ENCODE measurements around the gene VPS9D1. TPM values are rescaled to one million over a fixed set of nuclear protein-coding genes. Genes with fewer than 3 reads are reported as not detected.
A peak's percentile ranks its signal among the peaks of the same experiment; 100 is the strongest.

VPS9D1 gene
- total RNA-seq, 1 donor from 2014 or later = 17.3 TPM

DNA sequence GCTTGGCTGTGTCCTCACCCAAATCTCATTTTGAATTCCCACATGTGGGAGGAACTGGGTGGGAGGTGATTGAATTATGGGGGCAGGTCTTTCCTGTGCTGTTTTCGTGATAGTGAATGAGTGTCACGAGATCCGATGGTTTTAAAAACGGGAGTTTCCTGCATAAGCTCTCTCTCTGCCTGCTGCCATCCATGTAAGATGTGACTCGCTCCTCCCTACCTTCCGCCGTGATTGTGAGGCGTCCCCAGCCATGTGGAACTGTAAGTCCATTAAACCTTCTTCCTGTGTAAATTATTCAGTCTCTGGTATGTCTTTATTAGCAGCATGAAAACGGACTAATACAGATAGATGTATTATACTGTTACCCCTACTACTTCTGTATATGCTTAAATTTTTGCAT lies 59.5 kb downstream of the VPS9D1 start:
- no peaks in the 10 kb centered on the region for H3K9me3 Mint-ChIP-seq
- H3K27me3 Mint-ChIP-seq = no peaks in the 10 kb centered on the region
- peak overlapping the region; percentile 24 for H3K4me3 Mint-ChIP-seq
- peaks cover 34% of the 10 kb centered on the region for H3K36me3 Mint-ChIP-seq
- DNase-seq (ENCODE audit: extremely low spot score, unreplicated experiment) = no peak
- TF ChIP-seq, protein P1, sequence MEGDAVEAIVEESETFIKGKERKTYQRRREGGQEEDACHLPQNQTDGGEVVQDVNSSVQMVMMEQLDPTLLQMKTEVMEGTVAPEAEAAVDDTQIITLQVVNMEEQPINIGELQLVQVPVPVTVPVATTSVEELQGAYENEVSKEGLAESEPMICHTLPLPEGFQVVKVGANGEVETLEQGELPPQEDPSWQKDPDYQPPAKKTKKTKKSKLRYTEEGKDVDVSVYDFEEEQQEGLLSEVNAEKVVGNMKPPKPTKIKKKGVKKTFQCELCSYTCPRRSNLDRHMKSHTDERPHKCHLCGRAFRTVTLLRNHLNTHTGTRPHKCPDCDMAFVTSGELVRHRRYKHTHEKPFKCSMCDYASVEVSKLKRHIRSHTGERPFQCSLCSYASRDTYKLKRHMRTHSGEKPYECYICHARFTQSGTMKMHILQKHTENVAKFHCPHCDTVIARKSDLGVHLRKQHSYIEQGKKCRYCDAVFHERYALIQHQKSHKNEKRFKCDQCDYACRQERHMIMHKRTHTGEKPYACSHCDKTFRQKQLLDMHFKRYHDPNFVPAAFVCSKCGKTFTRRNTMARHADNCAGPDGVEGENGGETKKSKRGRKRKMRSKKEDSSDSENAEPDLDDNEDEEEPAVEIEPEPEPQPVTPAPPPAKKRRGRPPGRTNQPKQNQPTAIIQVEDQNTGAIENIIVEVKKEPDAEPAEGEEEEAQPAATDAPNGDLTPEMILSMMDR (conservative IDR thresholded peaks at IDR 0.05) = no peak
- peaks cover 7% of the 10 kb centered on the region for H3K4me1 Mint-ChIP-seq (ENCODE audit: unreplicated experiment)
- H3K27ac Mint-ChIP-seq = no peak overlapping the region

DNA sequence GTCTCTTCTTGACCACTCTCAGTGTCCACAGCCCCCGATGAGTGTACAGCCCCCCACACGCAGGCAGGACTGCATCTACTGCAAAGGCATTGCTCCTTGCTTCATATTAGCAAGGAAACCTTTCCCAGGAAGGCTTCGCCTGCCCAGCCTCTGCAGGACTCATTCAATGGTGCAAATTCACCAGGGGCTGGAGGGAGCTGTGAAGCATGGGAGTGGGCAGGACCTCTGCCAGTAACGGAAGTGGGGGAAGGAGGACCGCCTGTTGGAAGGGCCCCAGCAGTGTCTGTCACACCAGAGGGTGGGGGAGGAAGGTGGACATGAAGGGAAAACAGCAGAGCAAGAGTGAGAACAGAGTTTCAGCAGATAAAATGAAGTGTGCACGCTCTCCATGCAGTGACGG lies 60.6 kb downstream of the VPS9D1 start:
- DNase-seq (ENCODE audit: extremely low spot score, unreplicated experiment) = no peak
- TF ChIP-seq, protein P1 (conservative IDR thresholded peaks at IDR 0.05) = no peak
- Mint-ChIP-seq H3K27me3 (no peaks in the 10 kb centered on the region), H3K27ac (no peak overlapping the region), H3K36me3 (peaks cover 33% of the 10 kb centered on the region), H3K9me3 (no peaks in the 10 kb centered on the region), H3K4me3 (peak overlapping the region; percentile 45), H3K4me1 (ENCODE audit: unreplicated experiment) (peaks cover 7% of the 10 kb centered on the region)

GRCh38 chr16:89658221-89658879 lies 62.3 kb downstream of the VPS9D1 start:
- no peaks in the 10 kb centered on the region for H3K27me3 Mint-ChIP-seq
- DNase-seq (ENCODE audit: extremely low spot score, unreplicated experiment) = no peak
- H3K9me3 Mint-ChIP-seq = no peaks in the 10 kb centered on the region
- H3K27ac Mint-ChIP-seq = peak overlapping the region; percentile 82
- H3K36me3 Mint-ChIP-seq = peaks cover 24% of the 10 kb centered on the region
- H3K4me1 Mint-ChIP-seq (ENCODE audit: unreplicated experiment) = peaks cover 12% of the 10 kb centered on the region
- peak overlapping the region; percentile 92 for H3K4me3 Mint-ChIP-seq
- TF ChIP-seq, protein P1 (conservative IDR thresholded peaks at IDR 0.05) = no peak

DNA sequence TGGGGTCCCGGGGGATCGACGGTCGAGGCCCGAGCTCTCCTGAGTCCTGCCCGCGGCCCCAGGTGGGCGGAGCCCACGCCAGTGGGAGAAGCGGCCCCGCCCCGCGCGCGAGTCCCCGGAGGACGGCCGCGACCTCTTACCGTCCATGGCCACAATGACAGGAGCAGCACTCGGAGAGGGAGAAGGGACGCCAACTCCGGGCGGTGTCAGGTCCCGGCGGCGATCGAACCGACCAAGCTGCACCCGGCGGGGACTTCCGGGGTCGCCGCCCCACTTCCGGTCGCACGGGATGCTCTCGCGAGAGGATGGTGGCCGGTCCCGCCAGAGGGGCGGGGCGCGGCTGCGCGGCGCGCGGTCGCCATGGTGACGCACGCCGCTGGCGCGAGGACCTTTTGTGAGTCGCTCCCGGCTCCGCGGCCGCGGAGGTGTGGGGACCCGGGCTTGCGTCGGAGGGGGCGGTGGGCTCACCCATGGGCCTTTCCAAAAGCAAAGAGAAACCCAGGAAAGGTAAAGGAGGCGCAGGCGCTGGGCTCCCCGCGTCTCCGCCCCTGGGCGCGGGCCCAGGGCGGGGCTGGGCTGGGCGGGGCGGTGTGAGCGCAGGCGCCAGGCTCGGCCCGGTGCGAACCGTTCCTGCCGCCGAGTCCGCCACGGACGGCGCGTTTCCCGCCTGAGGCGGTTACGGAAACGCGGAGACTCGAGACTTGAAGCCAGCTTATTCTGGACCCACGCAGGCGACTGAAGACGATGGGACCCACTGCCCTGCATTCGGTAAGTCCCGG lies 63.1 kb downstream of the VPS9D1 start, which contains the start of the genes CHMP1A and SPATA33:
Gene CHMP1A, minus strand, starts transcription at position 267 of the 779 bp plus-strand sequence. Its CDS starts 120 bp downstream, at position 147.
Gene SPATA33, plus strand, starts transcription at position 395 of the 779 bp plus-strand sequence. Its CDS starts 76 bp downstream, at position 471.
- Mint-ChIP-seq H3K36me3 (peaks cover 22% of the 10 kb centered on the region), H3K9me3 (no peaks in the 10 kb centered on the region), H3K4me1 (ENCODE audit: unreplicated experiment) (peaks cover 12% of the 10 kb centered on the region), H3K27ac (peak within 1 kb of the TSS; percentile 82), H3K4me3 (peak within 1 kb of the TSS; percentile 92), H3K27me3 (no peaks in the 10 kb centered on the region)
- DNase-seq (ENCODE audit: extremely low spot score, unreplicated experiment) = peak; percentile 96
- TF ChIP-seq, protein P1 (conservative IDR thresholded peaks at IDR 0.05) = no peak

Other genes with a start within 250 kb of the VPS9D1 start
- gene ANKRD11, start 230.3 kb downstream of the VPS9D1 start, total RNA-seq (ENCODE audit: low replicate concordance) = 153 and 155 TPM in 2 replicates
- gene SPG7, start 212.5 kb downstream of the VPS9D1 start, total RNA-seq (ENCODE audit: low replicate concordance) = 120 and 129 TPM in 2 replicates
- gene RPL13, start 160.2 kb downstream of the VPS9D1 start, total RNA-seq (ENCODE audit: low replicate concordance) = 2,449 and 2,557 TPM in 2 replicates
- gene CPNE7, start 145.1 kb downstream of the VPS9D1 start, total RNA-seq (ENCODE audit: low replicate concordance) = 1.6 and 6.5 TPM in 2 replicates
- gene DPEP1, start 107.3 kb downstream of the VPS9D1 start, total RNA-seq (ENCODE audit: low replicate concordance) = 13.4 and 16.7 TPM in 2 replicates
- 93.4 and 104 TPM in 2 replicates for gene CHMP1A, start 63.2 kb downstream of the VPS9D1 start, total RNA-seq (ENCODE audit: low replicate concordance)
- gene SPATA33, start 63.1 kb downstream of the VPS9D1 start, total RNA-seq (ENCODE audit: low replicate concordance) = 11.7 and 23.2 TPM in 2 replicates
- gene CDK10, start 34.2 kb downstream of the VPS9D1 start, total RNA-seq (ENCODE audit: low replicate concordance) = 104 and 132 TPM in 2 replicates
- 12.6 and 18.5 TPM in 2 replicates for gene SPATA2L, start 19.2 kb downstream of the VPS9D1 start, total RNA-seq (ENCODE audit: low replicate concordance)
- gene ZNF276, start 639 bp upstream of the VPS9D1 start, total RNA-seq (ENCODE audit: low replicate concordance) = 21.1 and 28.0 TPM in 2 replicates
- 21.9 and 73.3 TPM in 2 replicates for gene FANCA, start 95.7 kb upstream of the VPS9D1 start, total RNA-seq (ENCODE audit: low replicate concordance)
- 17.1 and 18.6 TPM in 2 replicates for gene SPIRE2, start 107.6 kb upstream of the VPS9D1 start, total RNA-seq (ENCODE audit: low replicate concordance)
- gene TCF25, start 152.7 kb upstream of the VPS9D1 start, total RNA-seq (ENCODE audit: low replicate concordance) = 170 and 184 TPM in 2 replicates
- 3.6 and 3.8 TPM in 2 replicates for gene MC1R, start 198.0 kb upstream of the VPS9D1 start, total RNA-seq (ENCODE audit: low replicate concordance)
- 62.0 and 91.4 TPM in 2 replicates for gene TUBB3, start 202.4 kb upstream of the VPS9D1 start, total RNA-seq (ENCODE audit: low replicate concordance)
- gene DEF8, start 227.9 kb upstream of the VPS9D1 start, total RNA-seq (ENCODE audit: low replicate concordance) = 61.0 and 63.5 TPM in 2 replicates